Stimulated activated CD4-positive, alpha-beta T cell treated with anti-CD3 and anti-CD28 coated beads, TNF-alpha, amount 100 ng/mL, for 4 hours (primary cell): ENCODE measurements around the gene STX2.
"Not testable (repeated sequence)": the region's sequence is repeated elsewhere in the genome, so short reads cannot be mapped to it uniquely, and the experiment has no call there.

ENCODE experiments used
- DNase-seq, 3 experiments: peaks; one replicate each; pipeline ENCODE4 v3.0.0-alpha.2; 2020; ENCODE audit warnings: low read depth in 3 of 3

The STX2 gene

DNA sequence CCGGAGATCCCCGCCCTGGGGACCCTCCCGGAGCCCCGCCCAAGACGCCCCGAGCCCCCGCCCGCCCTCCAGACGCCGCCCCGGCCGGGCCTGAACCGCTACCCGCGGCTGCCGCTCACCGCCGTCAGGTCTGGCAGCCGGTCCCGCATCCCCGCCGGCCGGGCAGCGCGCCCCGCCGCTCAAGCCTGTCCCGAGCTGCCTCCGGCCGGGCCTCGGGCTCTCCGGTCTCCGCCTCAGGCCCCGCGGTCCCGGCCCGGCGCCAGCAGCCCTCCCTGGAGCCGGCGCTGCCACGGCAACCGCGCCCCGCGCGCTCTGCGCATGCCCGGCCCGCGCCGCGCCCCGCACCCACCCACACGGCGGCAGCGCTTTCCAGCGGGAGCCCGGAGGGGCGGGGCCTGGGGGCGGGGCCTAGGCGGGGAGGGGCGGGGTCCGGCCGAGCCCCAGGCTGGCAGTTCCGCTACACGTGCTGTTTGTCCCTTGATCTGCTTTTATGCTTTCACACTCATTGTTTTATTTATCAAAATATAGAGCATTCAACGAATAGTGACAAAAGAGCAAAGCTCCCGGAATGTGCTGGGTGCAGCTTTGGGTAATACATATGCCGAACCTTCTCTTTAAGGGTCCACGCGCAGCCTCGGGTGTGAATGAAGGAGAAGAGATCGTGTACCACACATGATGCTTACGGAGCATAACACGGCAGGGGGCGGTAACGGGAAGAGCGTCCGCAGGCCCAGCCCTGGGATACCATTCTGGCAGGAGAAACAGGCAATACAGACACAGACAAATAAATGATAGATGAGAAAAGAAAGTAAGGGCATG, at the start of gene STX2:
Gene STX2, minus strand, starts transcription at position 300 of the 819 bp plus-strand sequence. Its CDS starts 151 bp downstream, at position 149.
- DNase-seq = peak; percentile 82 to 86 (median 84)

DNA sequence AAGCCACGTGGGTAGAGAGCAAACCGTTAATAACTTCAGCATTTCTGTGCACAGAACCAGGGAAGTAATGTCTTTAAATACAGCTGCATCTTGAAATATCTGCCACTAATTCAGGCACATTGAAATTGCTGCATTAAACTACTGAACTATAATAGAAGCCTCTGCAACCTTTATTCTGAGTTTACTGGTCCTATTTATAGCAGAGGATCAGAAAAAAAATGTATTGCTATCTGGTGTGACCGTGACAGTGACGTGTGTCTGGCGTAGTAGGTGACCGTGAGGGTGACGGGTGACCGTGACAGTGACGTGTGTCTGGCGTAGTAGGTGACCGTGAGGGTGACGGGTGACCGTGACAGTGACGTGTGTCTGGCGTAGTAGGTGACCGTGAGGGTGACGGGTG, 48.1 kb upstream of the STX2 start:
- DNase-seq = not testable (repeated sequence)

DNA sequence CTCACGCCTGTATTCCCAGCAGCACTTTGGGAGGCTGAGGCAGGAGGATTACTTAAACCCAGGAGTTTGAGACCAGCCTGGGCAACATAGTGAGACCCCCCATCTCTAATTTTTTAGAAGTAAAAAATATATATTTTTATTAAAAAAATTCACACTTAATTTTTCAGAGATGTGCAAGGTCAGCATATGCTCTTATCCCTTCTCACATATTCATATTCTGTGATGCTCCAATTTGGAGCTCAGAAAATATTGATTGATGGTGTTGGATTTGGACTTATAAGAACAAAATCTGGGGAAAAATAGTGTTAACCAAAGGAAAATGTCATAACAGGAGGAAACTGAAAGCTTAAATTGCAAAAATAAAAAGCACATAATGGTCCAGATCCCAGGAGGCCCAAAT, 42.5 kb upstream of the STX2 start:
- DNase-seq = no peak

- DNase-seq = no peak
Measured at GRCh38 chr12:130881046-130881445, 42.0 kb upstream of the STX2 start.

- no peak for DNase-seq
Measured at GRCh38 chr12:130880411-130880885, 41.4 kb upstream of the STX2 start.

GRCh38 chr12:130879781-130880389, 40.8 kb upstream of the STX2 start:
- no peak for DNase-seq

DNA sequence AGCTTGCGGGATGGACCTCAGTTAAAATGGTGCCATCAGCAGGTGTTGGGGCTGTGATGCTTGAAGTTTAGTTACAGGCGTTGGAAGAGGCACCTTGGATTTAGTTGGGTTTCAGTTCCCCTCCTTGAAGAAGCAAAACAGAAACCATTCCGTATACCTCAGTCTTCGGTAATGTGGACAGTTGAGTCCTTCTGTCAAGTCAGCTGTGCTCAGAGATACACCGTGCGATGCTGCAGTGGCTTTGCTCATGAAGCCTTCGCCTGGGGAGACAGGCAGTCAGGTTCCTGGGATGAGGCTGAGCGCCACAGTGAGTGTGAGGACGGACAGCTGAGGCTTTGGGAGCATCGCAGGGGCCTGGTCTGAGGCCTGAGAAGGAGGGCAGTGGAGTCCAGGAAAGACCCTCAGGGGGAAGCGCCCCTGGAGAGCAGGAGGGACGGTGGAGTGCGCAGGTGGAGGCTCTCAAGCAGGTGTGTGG, 40.2 kb upstream of the STX2 start:
- DNase-seq = no peak

DNA sequence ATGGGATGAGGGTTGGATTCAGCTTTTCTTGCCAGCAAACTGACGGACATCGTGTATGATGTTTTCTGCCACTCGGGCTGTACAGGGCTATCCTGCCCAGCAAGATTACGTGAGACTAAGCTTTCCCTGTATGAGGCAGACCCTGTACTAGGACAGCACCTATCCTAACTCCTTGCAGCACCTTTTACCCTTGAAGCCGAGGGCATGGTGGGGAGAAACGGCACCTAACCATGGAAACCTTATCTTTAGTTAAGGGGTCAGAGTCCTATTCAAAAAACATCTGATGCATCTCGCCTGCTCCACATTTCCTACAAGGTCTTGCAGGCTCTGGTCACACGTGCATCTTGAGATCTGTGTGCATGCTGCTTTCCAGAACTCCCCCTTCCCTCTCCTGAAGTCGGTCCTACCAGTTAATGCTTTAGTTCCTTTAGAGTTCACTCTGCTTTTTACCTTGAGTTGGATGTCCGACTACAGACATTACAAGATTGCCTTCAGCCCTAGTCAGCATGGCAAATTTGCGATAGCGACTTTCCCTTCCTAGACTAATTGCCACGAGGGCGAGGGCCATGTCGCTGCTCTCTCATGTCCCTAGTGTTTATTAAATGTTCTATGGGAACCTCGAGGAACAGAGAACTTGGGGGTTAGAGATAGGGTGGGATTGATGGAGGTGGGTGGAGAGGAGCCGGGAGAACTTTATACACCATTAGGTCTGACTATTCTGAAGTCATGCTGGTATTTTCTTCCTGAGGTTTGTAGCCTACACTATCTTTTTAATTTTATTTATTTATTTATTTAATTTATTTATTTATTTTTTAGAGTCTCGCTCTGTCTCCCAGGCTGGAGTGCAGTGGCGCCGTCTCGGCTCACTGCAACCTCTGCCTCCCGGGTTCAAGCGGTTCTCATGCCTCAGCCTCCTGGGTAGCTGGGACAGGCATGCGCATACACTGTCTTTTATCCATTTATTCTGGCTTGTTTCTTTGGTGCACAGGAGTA, 39.4 kb upstream of the STX2 start:
- DNase-seq = no peak

DNA sequence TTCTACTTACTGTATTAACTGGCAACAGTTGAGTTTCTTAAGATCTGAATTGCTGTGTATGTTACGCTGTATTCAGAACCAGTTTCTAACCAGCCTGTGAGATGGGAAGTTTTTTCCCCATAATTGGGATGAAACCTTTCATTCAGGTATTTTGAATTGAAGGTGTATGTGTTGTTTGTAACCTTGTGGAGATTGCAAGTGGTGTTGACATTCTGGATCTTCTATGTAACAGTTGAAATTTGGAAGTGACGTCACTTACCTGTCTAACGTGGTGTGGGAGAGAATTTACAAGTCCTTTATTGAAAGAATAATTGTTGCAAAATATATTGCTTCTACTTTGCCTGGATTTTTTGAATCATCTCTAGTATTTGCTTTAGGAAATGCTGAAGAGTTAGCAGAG, 38.3 kb upstream of the STX2 start:
- DNase-seq = no peak

DNA sequence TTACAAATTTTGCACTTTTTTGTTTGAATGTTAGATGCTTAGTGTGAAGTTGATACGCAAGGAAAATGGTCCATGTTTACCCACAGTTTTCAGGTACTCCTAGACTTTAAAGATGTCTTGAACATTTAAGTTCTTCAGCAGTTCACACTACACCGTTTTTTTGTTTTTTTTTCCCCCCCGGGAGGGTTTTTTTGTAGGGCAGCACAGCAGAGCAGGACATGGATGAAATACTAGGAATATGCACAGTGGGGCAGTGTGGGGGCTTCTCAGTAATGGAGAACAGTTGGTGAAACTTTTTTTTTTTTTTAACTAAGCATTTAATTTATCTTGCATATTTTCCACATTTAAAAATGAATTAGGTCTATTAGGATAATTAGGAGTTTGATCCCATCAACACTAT, 37.7 kb upstream of the STX2 start:
- DNase-seq = no peak

DNA sequence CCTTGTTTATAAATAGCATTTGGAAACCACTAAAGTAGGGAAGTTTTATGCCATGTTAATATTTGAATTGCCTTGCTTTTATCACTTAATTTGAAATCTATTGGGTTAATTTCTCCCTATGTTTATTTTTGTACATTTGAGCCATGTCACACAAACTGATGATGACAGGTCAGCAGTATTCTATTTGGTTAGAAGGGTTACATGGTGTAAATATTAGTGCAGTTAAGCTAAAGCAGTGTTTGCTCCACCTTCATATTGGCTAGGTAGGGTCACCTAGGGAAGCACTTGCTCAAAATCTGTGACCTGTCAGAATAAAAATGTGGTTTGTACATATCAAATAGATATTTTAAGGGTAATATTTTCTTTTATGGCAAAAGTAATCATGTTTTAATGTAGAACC, 37.2 kb upstream of the STX2 start:
- DNase-seq = no peak

- DNase-seq = not testable (repeated sequence)
Measured at GRCh38 chr12:130875708-130876107, 36.7 kb upstream of the STX2 start.

- no peak for DNase-seq
Measured at GRCh38 chr12:130875193-130875592, 36.1 kb upstream of the STX2 start.

DNA sequence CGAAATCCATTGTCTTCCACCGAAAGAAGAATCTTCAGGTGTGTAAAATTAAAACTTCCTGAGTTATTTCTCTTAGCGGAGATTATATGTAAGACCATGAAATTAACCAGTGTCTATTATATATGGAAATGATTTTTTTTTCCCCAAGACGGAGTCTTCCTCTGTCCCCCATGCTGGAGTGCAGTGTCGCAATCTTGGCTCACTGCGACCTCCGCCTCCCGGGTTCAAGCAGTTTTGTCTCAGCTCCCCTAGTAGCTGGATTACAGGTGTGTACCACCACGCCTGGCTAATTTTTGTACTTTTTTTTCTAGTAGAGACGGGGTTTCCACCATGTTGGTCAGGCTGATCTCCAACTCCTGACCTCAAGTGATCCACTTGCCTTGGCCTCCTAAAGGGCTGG, 35.6 kb upstream of the STX2 start:
- no peak for DNase-seq

DNA sequence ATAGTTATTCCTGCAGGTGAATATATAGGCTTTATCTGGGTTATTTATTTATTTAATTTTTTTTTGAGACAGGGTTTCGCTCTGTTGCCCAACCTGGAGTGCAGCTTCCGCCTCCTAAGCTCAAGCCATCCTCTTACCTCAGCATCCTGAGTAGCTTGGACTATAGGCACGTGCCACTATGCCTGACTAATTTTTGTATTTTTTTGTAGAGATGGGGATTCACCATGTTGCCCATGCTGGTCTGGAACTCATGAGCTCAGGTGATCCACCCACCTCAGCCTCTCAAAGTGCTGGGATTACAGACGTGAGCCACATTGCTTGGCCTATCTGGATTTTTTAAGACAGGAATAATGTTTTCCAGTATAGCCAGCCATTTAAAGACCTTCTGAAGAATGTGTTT, 34.8 kb upstream of the STX2 start:
- no peak for DNase-seq

- DNase-seq = no peak
Measured at GRCh38 chr12:130873106-130873795, 34.2 kb upstream of the STX2 start.

DNA sequence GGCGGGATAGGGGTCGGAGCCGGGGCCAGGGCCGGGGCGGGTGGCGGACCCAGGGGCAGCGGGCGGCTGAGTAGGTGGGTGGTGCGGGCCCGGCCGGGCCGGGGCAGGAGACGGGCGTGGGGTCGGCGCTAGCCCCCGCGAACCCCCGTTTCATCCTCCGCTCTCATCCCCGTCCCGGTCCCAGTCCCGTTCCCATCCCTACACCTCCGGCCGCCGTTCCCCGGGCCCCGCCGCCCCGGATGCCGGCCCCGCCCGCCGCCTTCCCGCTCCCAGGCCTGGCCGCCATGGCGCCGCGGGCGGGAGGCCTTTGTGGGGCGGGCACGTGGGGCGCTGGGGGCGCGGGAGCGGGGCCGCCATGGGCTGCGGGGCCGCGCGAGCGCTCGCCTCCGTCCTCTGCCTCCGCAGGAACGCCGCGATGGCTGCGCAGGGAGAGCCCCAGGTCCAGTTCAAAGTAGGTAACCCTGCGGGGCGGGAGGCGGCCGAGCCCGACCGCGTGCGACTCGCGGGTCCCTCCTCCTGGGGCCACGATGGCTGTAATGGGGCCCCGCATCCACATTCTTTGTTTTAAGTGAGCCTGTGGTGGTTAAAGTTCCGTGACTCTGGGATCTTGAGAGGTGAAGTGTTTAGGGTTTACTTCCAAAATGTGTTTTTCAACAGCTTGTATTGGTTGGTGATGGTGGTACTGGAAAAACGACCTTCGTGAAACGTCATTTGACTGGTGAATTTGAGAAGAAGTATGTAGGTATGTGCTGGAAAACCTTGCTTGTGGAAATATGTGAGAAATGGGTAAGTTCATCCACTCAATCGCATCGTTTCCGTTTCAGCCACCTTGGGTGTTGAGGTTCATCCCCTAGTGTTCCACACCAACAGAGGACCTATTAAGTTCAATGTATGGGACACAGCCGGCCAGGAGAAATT, 33.4 kb upstream of the STX2 start:
- DNase-seq = peak in 2 of 3 experiments; percentile 31 to 35

GRCh38 chr12:130871286-130872178, 32.5 kb upstream of the STX2 start, which contains the start of gene RAN:
RAN (plus strand) TSS chr12:130872066; CDS start chr12:130872594, 528 bp downstream.
- DNase-seq = peak; percentile 85 to 92 (median 91)
